HUES64 (cell line): Measurements from ENCODE around the gene KLHDC7B.

Experiments
- H3K27ac ChIP-seq: 2 replicates; pipeline ENCODE4 v1.7.0; 2013; ENCODE audit warnings: low read depth, low read length, inconsistent platforms
- H3K27me3 ChIP-seq: 2 replicates; pipeline ENCODE4 v1.6.1; 2013; ENCODE audit warnings: mild to moderate bottlenecking, low read length; ENCODE audit not compliant: insufficient read depth
- H3K36me3 ChIP-seq: 2 replicates; pipeline ENCODE4 v1.6.1; 2013; ENCODE audit warnings: mild to moderate bottlenecking, low read length; ENCODE audit not compliant: insufficient read depth
- H3K4me1 ChIP-seq: 2 replicates; pipeline ENCODE4 v1.6.1; 2013; ENCODE audit warnings: mild to moderate bottlenecking, low read length, moderate library complexity; ENCODE audit not compliant: insufficient read depth
- H3K4me3 ChIP-seq: 2 replicates; pipeline ENCODE4 v1.5.1; 2013; ENCODE audit warnings: mild to moderate bottlenecking, low read length, moderate library complexity
- H3K9ac ChIP-seq: 2 replicates; pipeline ENCODE4 v1.6.1; 2013; ENCODE audit warnings: mild to moderate bottlenecking, low read depth, low read length
- H3K9me3 ChIP-seq: 2 replicates; pipeline ENCODE4 v1.6.1; 2013; ENCODE audit warnings: low read depth, low read length; ENCODE audit not compliant: insufficient read depth
- WGBS: fragments of 150-250, 120-280 bp; methylation state at CpG from one replicate; pipeline ENCODE4 v1.1.7; 2013; ENCODE audit warnings: missing lambda C conversion rate; 5-methylcytosine and 5-hydroxymethylcytosine counted together

KLHDC7B gene

GRCh38 chr22:50556703-50557102 lies 11.0 kb downstream of the KLHDC7B start:
- peaks cover 5% of the 10 kb centered on the region; the same call in 1 of the 2 replicates for H3K4me1 ChIP-seq
- H3K27ac ChIP-seq, result no peak overlapping the region
- no peaks in the 10 kb centered on the region for H3K36me3 ChIP-seq
- no peaks in the 10 kb centered on the region for H3K9me3 ChIP-seq
- 95% methylated on average over 1 of the region's 5 CpGs for WGBS
- H3K27me3 ChIP-seq, result no peaks in the 10 kb centered on the region; the same call in 1 of the 2 replicates
- no peak overlapping the region for H3K9ac ChIP-seq
- no peak overlapping the region for H3K4me3 ChIP-seq

DNA sequence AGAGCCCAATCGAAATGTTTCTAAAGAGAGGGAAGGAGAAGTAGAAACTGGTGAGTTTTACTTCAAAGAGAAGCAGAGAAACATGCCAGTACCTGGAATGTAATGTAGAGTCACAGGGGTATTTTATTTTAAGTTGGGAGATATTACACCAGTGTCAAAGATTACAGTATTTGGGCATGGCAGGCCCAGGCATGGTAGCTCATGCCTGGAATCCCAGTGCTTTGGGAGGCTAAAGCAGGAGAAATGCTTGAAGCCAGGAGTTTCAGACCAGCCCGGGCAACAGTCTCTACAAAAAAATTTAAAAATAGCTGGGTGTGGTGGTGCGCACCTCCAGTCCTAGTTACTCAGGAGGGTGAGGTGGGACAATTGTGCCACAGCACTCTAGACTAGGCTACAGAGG lies 14.3 kb downstream of the KLHDC7B start:
- H3K4me1 ChIP-seq, result peaks cover 5% of the 10 kb centered on the region; the same call in 1 of the 2 replicates
- H3K4me3 ChIP-seq, result no peak overlapping the region
- H3K27me3 ChIP-seq, result peaks cover 20% of the 10 kb centered on the region
- no peaks in the 10 kb centered on the region for H3K36me3 ChIP-seq
- no peak overlapping the region for H3K27ac ChIP-seq
- no peak overlapping the region for H3K9ac ChIP-seq
- 92% methylated on average over 3 of the region's 3 CpGs for WGBS
- H3K9me3 ChIP-seq, result no peaks in the 10 kb centered on the region

DNA sequence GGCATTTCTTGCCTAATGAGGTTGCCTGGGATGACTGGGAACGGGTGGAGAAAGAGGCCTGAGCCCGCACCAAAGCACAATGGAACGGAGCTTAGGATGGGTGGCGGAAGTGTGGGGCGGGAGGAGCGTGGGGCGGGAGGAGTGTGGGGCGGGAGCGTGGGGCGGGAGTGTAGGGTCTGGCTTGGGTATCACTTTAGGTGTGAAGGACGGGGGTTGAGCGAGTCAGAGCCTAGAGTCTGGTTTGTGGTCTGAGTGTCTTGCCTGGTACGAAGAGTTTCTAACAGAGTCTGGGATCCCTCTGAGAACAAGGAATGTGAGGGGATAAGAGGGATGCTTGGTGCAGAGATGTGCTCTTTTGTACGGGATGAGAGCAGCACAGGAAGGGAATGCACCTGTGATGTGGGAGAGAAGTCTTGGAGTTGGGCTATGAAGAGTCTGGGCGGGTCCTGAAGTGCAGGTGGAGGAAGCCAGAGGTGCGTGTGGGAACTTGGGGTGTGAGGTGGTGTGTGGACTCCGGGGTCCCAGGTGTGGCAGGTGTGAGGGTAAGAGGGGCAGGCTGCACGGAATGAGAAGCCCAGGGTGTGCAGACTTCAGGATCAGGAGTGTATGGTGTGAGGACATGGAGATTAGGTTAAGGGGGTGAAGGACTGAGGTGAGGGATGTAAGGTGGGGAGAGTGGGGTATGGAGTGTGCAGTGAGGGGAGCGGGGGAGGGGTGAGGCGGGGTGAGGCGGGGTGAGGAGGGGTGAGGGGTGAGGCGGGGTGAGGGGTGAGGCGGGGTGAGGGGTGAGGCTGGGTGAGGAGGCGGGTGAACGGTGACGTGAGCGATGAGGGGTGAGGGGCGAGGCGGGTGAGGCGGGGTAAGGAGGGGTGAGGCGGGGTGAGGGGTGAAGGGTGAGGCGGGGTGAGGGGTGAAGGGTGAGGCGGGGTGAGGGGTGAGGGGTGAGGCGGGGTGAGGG lies 16.0 kb downstream of the KLHDC7B start:
- H3K27me3 ChIP-seq, result peaks cover 21% of the 10 kb centered on the region
- no peaks in the 10 kb centered on the region for H3K9me3 ChIP-seq
- no peaks in the 10 kb centered on the region for H3K36me3 ChIP-seq
- H3K27ac ChIP-seq, result no peak overlapping the region
- no peak overlapping the region for H3K4me3 ChIP-seq
- no peak overlapping the region for H3K9ac ChIP-seq
- H3K4me1 ChIP-seq, result no peaks in the 10 kb centered on the region
- WGBS, result 75% methylated on average over 20 of the region's 34 CpGs

GRCh38 chr22:50562523-50563412 lies 17.1 kb downstream of the KLHDC7B start, which contains the start of gene SYCE3:
Gene SYCE3 (minus strand): TSS chr22:50562919. CDS start chr22:50556405, 6,514 bp downstream.
- Histone ChIP-seq H3K9ac (no peak within 1 kb of the TSS; the same call in 1 of the 2 replicates), H3K4me1 (no peaks in the 10 kb centered on the region), H3K9me3 (no peaks in the 10 kb centered on the region), H3K36me3 (no peaks in the 10 kb centered on the region), H3K27ac (no peak within 1 kb of the TSS), H3K4me3 (peak within 1 kb of the TSS; percentile 66), H3K27me3 (peaks cover 21% of the 10 kb centered on the region)
- WGBS, result 6% methylated on average over 60 of the region's 61 CpGs

GRCh38 chr22:50563413-50564160 lies 17.9 kb downstream of the KLHDC7B start:
- H3K9ac ChIP-seq, result no peak overlapping the region; the same call in 1 of the 2 replicates
- H3K27ac ChIP-seq, result no peak overlapping the region
- 37% methylated on average over 17 of the region's 17 CpGs for WGBS
- H3K4me1 ChIP-seq, result no peaks in the 10 kb centered on the region
- H3K4me3 ChIP-seq, result peak overlapping the region; percentile 66
- H3K9me3 ChIP-seq, result no peaks in the 10 kb centered on the region
- peaks cover 21% of the 10 kb centered on the region for H3K27me3 ChIP-seq
- peaks cover 3% of the 10 kb centered on the region; the same call in 1 of the 2 replicates for H3K36me3 ChIP-seq

DNA sequence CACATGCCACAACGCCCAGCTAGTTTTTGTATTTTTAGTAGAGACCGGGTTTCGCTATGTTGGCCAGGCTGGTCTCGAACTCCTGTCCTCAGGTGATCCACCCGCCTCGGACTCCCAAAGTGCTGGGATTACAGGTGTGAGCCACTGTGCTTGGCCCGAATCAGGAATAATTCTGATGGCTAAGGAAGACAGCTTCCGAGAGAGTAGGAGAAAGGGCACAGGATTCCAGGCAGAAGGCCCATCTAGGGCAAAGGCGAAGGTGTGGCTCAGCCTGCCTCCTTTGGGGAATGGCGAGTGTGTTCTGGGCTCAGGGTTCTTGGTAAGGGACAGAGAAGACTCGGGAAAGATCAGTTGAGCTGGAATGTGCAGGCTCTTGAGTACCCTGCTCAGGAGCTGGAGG lies 18.6 kb downstream of the KLHDC7B start:
- H3K9me3 ChIP-seq, result no peaks in the 10 kb centered on the region
- no peak overlapping the region for H3K4me3 ChIP-seq
- peaks cover 21% of the 10 kb centered on the region for H3K27me3 ChIP-seq
- no peak overlapping the region for H3K9ac ChIP-seq
- H3K36me3 ChIP-seq, result peaks cover 9% of the 10 kb centered on the region
- H3K4me1 ChIP-seq, result no peaks in the 10 kb centered on the region
- WGBS, result 91% methylated on average over 11 of the region's 11 CpGs
- H3K27ac ChIP-seq, result no peak overlapping the region

DNA sequence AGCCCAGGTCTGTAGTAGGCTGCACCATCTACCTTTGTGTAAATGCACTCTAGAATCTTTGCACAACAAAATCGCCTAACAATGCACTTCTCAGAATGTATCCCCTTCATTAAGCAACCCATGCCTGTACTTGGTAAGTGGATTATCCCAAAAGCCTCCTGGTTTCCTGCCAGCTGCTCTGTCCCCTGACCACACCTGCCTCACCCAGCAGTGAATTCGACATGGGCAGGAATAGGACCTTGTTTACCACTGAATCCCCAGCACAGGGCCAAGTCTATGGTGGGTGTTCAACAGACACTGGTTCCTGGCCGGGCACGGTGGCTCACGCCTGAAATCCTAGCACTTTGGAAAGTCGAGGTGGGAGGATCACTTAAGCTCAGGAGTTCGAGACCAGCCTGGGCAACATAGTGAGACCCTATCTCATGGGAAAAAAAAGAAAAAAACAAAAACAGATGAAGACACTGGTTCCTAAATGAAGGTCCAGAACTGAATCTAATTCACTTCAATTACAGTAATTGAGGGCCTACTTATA lies 22.1 kb downstream of the KLHDC7B start:
- Histone ChIP-seq H3K4me3 (no peak overlapping the region), H3K27ac (no peak overlapping the region), H3K9ac (no peak overlapping the region), H3K4me1 (no peaks in the 10 kb centered on the region), H3K36me3 (peaks cover 44% of the 10 kb centered on the region), H3K9me3 (no peaks in the 10 kb centered on the region), H3K27me3 (peaks cover 21% of the 10 kb centered on the region)
- WGBS, result 96% methylated on average over 7 of the region's 7 CpGs

DNA sequence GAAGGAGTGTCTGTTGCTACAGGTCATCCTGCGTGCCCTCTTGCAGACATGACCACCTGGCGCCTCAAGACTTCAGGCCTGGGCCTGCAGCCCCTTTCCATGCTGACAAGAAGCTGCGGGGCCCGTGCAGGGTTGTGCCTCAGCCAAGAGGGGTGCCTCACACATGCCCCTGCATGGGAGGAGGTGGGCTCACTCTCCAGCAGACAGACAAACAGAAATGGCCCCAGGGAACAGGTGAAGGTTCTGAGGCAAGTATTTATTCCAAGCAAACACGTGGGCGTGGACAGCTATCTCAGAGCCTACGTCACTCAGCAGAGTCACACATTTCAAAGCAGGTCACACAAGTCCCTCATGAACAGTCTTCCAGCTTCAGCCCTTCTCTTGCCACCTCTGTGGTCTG lies 22.9 kb downstream of the KLHDC7B start:
- Histone ChIP-seq H3K4me1 (no peaks in the 10 kb centered on the region), H3K27me3 (peaks cover 14% of the 10 kb centered on the region), H3K4me3 (no peak overlapping the region), H3K9ac (no peak overlapping the region), H3K9me3 (no peaks in the 10 kb centered on the region), H3K27ac (no peak overlapping the region), H3K36me3 (peaks cover 50% of the 10 kb centered on the region)
- WGBS, result 94% methylated on average over 7 of the region's 7 CpGs

- WGBS, result 95% methylated on average over 7 of the region's 8 CpGs
- H3K4me1 ChIP-seq, result no peaks in the 10 kb centered on the region
- H3K9me3 ChIP-seq, result no peaks in the 10 kb centered on the region
- no peak overlapping the region for H3K27ac ChIP-seq
- no peak overlapping the region for H3K4me3 ChIP-seq
- peaks cover 10% of the 10 kb centered on the region; the same call in 1 of the 2 replicates for H3K27me3 ChIP-seq
- H3K9ac ChIP-seq, result no peak overlapping the region
- peaks cover 50% of the 10 kb centered on the region for H3K36me3 ChIP-seq
These were observed 23.4 kb downstream of the KLHDC7B start for GRCh38 chr22:50569041-50569459.

DNA sequence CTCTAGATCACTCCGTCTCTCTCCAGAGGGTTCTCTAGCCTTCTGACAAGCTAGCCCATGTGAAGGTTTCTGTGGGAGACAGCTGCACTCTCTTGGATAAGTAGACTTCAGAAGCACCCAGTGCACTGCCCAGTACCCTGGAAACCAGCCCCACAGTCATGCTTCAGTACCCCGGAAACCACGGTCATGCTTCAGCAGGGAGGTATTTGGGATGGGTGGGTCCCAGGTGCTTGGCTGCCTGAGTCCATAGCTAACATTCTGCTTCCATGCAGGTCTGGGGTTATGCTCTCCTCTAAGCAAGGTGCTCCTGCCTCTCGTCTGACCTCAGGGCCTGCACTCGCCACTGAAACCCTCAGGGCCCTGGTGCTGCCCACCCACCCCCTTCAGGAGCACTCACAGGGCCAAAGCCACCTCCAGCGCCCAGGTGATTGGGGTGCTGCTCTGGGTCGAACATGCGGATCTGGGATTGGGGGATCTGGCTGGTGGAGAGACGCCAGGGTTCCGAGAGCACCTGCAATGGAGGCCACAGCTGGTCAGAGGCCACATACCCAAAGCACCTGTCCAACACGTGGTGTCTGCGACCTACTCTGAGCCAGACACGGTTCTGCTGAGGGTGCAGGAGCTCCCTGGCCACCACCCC lies 24.3 kb downstream of the KLHDC7B start:
- H3K36me3 ChIP-seq, result peaks cover 56% of the 10 kb centered on the region
- WGBS, result 93% methylated on average over 13 of the region's 13 CpGs
- no peaks in the 10 kb centered on the region for H3K4me1 ChIP-seq
- no peak overlapping the region for H3K9ac ChIP-seq
- no peak overlapping the region for H3K4me3 ChIP-seq
- H3K9me3 ChIP-seq, result no peaks in the 10 kb centered on the region
- peaks cover 1% of the 10 kb centered on the region; the same call in 1 of the 2 replicates for H3K27me3 ChIP-seq
- H3K27ac ChIP-seq, result no peak overlapping the region
